Spleen (tissue), 7 donors: Measurements from ENCODE around the gene PIGN.

Experiments
- CTCF ChIP-seq, 11 experiments: fragments of 200-600 bp in 7 of 11; fragments of 450-650 bp in 4 of 11; sonication (generic) in 4 of 11; IDR thresholded peaks in 8 of 11; conservative IDR thresholded peaks in 3 of 11; 1 replicate in 7 of 11; 2 replicates in 4 of 11; pipeline versions ENCODE4 v1.4.0 to v1.8.0; 2016 to 2021; ENCODE audit warnings: antibody characterized with exemption in 11 of 11, inconsistent platforms in 4 of 11, mild to moderate bottlenecking in 1 of 11
- POLR2AphosphoS5 ChIP-seq, 3 donors: sonication (generic); formaldehyde crosslinking; IDR thresholded peaks; one replicate each; pipeline ENCODE4 v1.5.1; 2017; ENCODE audit warnings: antibody characterized with exemption in 3 of 3
- donor health status: DM: no; HTN: no; CAD: no; lungs with moderate emphysema.
- donor health status: DM: no; HTN: no; CAD: no.
- donor health status: DM: no; HTN: no; CAD: no.

GRCh38 chr18:62054929-62055498 is 131.8 kb downstream of the PIGN start:
- no peak for TF ChIP-seq CTCF (IDR thresholded peaks at IDR 0.05 in 8 of 11, conservative IDR thresholded peaks at IDR 0.05 in 3 of 11)
- no peak for TF ChIP-seq POLR2AphosphoS5 (IDR thresholded peaks at IDR 0.05)
